ENCODE results near the gene TEX2.
"Not testable (repeated sequence)": the region's sequence is repeated elsewhere in the genome, so short reads cannot be mapped to it uniquely, and the experiment has no call there.

TEX2 gene

DNA sequence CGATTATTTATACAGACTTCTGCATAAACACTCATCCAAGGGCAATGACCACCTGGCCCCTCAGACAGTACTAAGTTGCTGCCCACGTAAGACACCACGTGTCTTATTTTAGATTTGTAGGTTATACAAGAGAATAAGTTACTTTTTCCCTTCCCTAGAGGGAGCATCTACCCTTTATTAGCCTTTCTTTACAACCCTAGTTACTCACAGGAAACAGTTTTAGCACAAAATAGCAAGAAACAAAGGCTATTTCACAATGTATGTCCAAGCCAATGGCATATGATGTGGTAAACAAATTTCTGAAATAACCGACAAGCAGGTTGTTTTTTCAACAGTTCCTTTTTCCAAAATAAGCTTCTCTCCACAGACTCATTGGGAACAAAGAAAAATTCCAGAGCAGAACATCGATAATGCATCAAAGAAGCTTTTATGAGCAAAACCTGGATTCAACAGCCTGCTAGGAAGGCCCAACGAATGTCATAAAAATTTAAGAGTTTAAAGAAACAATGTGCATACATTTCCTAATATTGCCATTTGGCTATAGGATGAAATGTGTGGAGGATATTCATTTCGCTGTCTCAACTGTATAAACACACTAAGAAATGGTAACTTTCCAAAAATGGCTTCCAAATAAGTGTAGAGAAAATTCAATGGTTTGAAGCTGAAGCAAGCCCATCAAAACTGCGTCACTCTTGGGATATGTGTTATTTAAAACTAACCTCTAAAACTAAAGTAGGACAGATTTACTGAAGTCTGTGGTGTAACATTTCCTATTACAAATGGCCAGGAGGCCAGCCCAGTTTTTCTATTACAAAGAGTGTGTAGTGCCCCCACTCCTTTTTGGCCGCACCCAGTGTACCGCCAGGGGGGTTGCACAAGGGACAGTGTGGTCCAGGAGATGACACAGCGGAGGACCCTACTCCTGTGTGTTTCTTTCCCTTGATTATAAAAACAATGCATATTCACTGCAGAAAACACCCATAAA, 82.7 kb downstream of the TEX2 start:
- Histone ChIP-seq H3K23ac (ENCODE audit: low read length in 2 of 2) (no peak overlapping the region), H4K8ac (ENCODE audit: low read length) (no peak overlapping the region), H3K14ac (ENCODE audit: low read length in 2 of 2) (no peak overlapping the region), H2BK120ac (ENCODE audit: low read depth, low read length) (no peak overlapping the region), H2BK15ac (ENCODE audit: low read depth, poor library complexity, severe bottlenecking) (no peak overlapping the region), H3K27ac (ENCODE audit: low read length, poor library complexity, severe bottlenecking) (no peak overlapping the region), H2BK5ac (ENCODE audit: low read depth, low read length, poor library complexity, severe bottlenecking) (peak overlapping the region; percentile 36), H3K27me3 (ENCODE audit: control insufficient read depth in 1 of 2, insufficient read depth in 1 of 2, low read length in 2 of 2) (no peaks in the 10 kb centered on the region), H2AFZ (ENCODE audit: low read depth, low read length) (no peak overlapping the region), H3K36me3 (ENCODE audit: control insufficient read depth in 1 of 2, insufficient read depth in 2 of 2, low read depth in 1 of 2, low read length in 2 of 2) (peaks cover 0 to 22% of the 10 kb centered on the region in 2 experiments), H2BK12ac (ENCODE audit: low read length in 2 of 2) (no peak overlapping the region), H4K91ac (ENCODE audit: low read length) (no peak overlapping the region), H3K79me1 (replicated peaks; ENCODE audit: low read length, poor library complexity, severe bottlenecking) (no peaks in the 10 kb centered on the region), H3K9ac (ENCODE audit: low read length) (no peak overlapping the region), H3K4ac (ENCODE audit: low read depth in 1 of 2, low read length in 2 of 2) (no peak overlapping the region), H3K9me3 (ENCODE audit: control insufficient read depth, low read length) (no peaks in the 10 kb centered on the region), H2AK5ac (ENCODE audit: low read length, severe bottlenecking) (no peak overlapping the region), H3K4me1 (ENCODE audit: control insufficient read depth, insufficient read depth, low read depth, low read length) (peaks cover 16% of the 10 kb centered on the region), H3K4me2 (ENCODE audit: low read length, poor library complexity, severe bottlenecking) (no peak overlapping the region), H3K18ac (ENCODE audit: low read depth in 1 of 2, low read length in 2 of 2) (no peak overlapping the region), H3K4me3 (ENCODE audit: insufficient read depth in 1 of 2, low read depth in 1 of 2, low read length in 2 of 2) (no peak overlapping the region)
- DNase-seq, result no peak
- WGBS, result 97% methylated on average over 8 of the region's 11 CpGs

DNA sequence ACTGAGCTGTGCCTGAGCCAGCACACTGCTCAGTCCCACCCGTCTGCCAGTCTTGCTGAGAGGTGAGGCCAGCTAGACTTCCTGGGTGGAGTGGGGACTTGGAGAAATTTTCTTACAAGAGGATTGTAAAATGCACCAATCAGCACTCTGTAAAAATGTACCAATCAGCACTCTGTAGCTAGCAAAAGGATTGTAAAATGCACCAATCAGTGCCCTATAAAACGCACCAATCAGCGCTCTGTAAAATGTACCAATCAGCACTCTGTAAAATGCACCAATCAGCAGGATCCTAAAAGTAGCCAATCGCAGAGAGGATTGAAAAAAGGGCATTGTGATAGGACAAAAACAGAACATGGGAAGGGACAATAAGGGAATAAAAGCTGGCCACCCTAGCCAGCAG, 84.0 kb downstream of the TEX2 start:
- H2BK5ac ChIP-seq (ENCODE audit: low read depth, low read length, poor library complexity, severe bottlenecking); H3K9ac ChIP-seq (ENCODE audit: low read length); H2AK5ac ChIP-seq (ENCODE audit: low read length, severe bottlenecking); H2BK15ac ChIP-seq (ENCODE audit: low read depth, poor library complexity, severe bottlenecking); H3K4me2 ChIP-seq (ENCODE audit: low read length, poor library complexity, severe bottlenecking); H3K14ac ChIP-seq (ENCODE audit: low read length in 2 of 2); H3K27ac ChIP-seq (ENCODE audit: low read length, poor library complexity, severe bottlenecking); H3K18ac ChIP-seq (ENCODE audit: low read depth in 1 of 2, low read length in 2 of 2); H4K91ac ChIP-seq (ENCODE audit: low read length); DNase-seq; H3K27me3 ChIP-seq (ENCODE audit: control insufficient read depth in 1 of 2, insufficient read depth in 1 of 2, low read length in 2 of 2); H3K79me1 ChIP-seq (replicated peaks; ENCODE audit: low read length, poor library complexity, severe bottlenecking); H2BK12ac ChIP-seq (ENCODE audit: low read length in 2 of 2); H3K23ac ChIP-seq (ENCODE audit: low read length in 2 of 2); H3K4me3 ChIP-seq (ENCODE audit: insufficient read depth in 1 of 2, low read depth in 1 of 2, low read length in 2 of 2); H2AFZ ChIP-seq (ENCODE audit: low read depth, low read length); H3K9me3 ChIP-seq (ENCODE audit: control insufficient read depth, low read length); H4K8ac ChIP-seq (ENCODE audit: low read length); H3K4ac ChIP-seq (ENCODE audit: low read depth in 1 of 2, low read length in 2 of 2); H2BK120ac ChIP-seq (ENCODE audit: low read depth, low read length): not testable (repeated sequence)
- Histone ChIP-seq H3K36me3 (ENCODE audit: control insufficient read depth in 1 of 2, insufficient read depth in 2 of 2, low read depth in 1 of 2, low read length in 2 of 2) (peaks cover 0 to 23% of the 10 kb centered on the region in 2 experiments), H3K4me1 (ENCODE audit: control insufficient read depth, insufficient read depth, low read depth, low read length) (peaks cover 20% of the 10 kb centered on the region)
- WGBS, result 62% methylated on average over 4 of the region's 4 CpGs

GRCh38 chr17:64178011-64178825, 84.8 kb downstream of the TEX2 start:
- H2AK5ac ChIP-seq (ENCODE audit: low read length, severe bottlenecking), result no peak overlapping the region
- H3K27me3 ChIP-seq (ENCODE audit: control insufficient read depth in 1 of 2, insufficient read depth in 1 of 2, low read length in 2 of 2), result no peaks in the 10 kb centered on the region
- H3K9me3 ChIP-seq (ENCODE audit: control insufficient read depth, low read length), result no peaks in the 10 kb centered on the region
- H3K9ac ChIP-seq (ENCODE audit: low read length), result no peak overlapping the region
- no peak overlapping the region for H3K4ac ChIP-seq (ENCODE audit: low read depth in 1 of 2, low read length in 2 of 2)
- H2BK15ac ChIP-seq (ENCODE audit: low read depth, poor library complexity, severe bottlenecking), result no peak overlapping the region
- H3K36me3 ChIP-seq (ENCODE audit: control insufficient read depth in 1 of 2, insufficient read depth in 2 of 2, low read depth in 1 of 2, low read length in 2 of 2), result peaks cover 0 to 30% of the 10 kb centered on the region in 2 experiments
- no peak overlapping the region for H2BK120ac ChIP-seq (ENCODE audit: low read depth, low read length)
- 89% methylated on average over 7 of the region's 9 CpGs for WGBS
- H4K8ac ChIP-seq (ENCODE audit: low read length), result peak overlapping the region; percentile 19
- H3K23ac ChIP-seq (ENCODE audit: low read length in 2 of 2), result no peak overlapping the region
- H2BK12ac ChIP-seq (ENCODE audit: low read length in 2 of 2), result peak overlapping the region in 1 of 2 experiments; percentile 37
- no peaks in the 10 kb centered on the region for H3K79me1 ChIP-seq (replicated peaks; ENCODE audit: low read length, poor library complexity, severe bottlenecking)
- H3K27ac ChIP-seq (ENCODE audit: low read length, poor library complexity, severe bottlenecking), result peak overlapping the region; percentile 4
- peaks cover 20% of the 10 kb centered on the region for H3K4me1 ChIP-seq (ENCODE audit: control insufficient read depth, insufficient read depth, low read depth, low read length)
- H3K18ac ChIP-seq (ENCODE audit: low read depth in 1 of 2, low read length in 2 of 2), result no peak overlapping the region
- peak overlapping the region in 1 of 2 experiments; percentile 9 for H3K14ac ChIP-seq (ENCODE audit: low read length in 2 of 2)
- H2AFZ ChIP-seq (ENCODE audit: low read depth, low read length), result no peak overlapping the region
- peak overlapping the region; percentile 21 for H4K91ac ChIP-seq (ENCODE audit: low read length)
- no peak overlapping the region for H2BK5ac ChIP-seq (ENCODE audit: low read depth, low read length, poor library complexity, severe bottlenecking)
- H3K4me2 ChIP-seq (ENCODE audit: low read length, poor library complexity, severe bottlenecking), result no peak overlapping the region
- H3K4me3 ChIP-seq (ENCODE audit: insufficient read depth in 1 of 2, low read depth in 1 of 2, low read length in 2 of 2), result no peak overlapping the region
- DNase-seq, result no peak
